ENCODE measurements around the gene DNASE2B. TPM values are rescaled to one million over a fixed set of nuclear protein-coding genes. Genes with fewer than 3 reads are reported as not detected.

DNASE2B gene
- polyA plus RNA-seq, 2 of the 4 experiments (the other 2 are of a cell fraction), result not detected

DNA sequence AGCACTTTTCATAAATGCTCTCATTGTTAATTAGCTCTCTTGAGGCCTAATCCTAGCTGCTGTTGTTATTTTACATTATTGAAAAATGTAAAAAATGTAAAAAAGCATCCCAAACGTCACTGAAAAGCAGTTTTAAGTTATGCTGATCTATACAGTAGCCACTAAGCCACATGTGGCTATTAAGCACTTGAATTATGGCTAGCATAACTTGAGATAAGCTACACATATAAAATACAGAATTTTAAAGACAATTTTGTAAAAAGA is 18.4 kb upstream of the DNASE2B start:
- 48% methylated on average over 1 of the region's 1 CpG for WGBS (ENCODE audit: missing lambda C conversion rate)
- TF ChIP-seq CBX8 (IDR thresholded peaks at IDR 0.05) (no peak), ZNF302 (CRISPR knock-in tag; IDR thresholded peaks at IDR 0.05) (no peak), GATA3 (IDR thresholded peaks at IDR 0.05; ENCODE audit: borderline replicate concordance) (no peak), FOSL2 (IDR thresholded peaks at IDR 0.05) (no peak), FOSL2 (CRISPR knock-in tag; IDR thresholded peaks at IDR 0.05) (no peak), NFE2L2 (conservative IDR thresholded peaks at IDR 0.05; ENCODE audit: low read length) (no peak), EP300 (IDR thresholded peaks at IDR 0.05) (no peak)
- TF ChIP-seq, protein P1, sequence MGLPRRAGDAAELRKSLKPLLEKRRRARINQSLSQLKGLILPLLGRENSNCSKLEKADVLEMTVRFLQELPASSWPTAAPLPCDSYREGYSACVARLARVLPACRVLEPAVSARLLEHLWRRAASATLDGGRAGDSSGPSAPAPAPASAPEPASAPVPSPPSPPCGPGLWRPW (IDR thresholded peaks at IDR 0.05), result no peak
- no peak for FAIRE-seq
- CTCF ChIA-PET, result interaction anchor here (1.1 to 1.5 kb wide), 2 partner anchors 9 to 12 kb away, joined by 3 read pairs; no protein-coding TSS in a partner anchor
- POLR2A ChIA-PET, result no interaction called here
- no peaks in the 10 kb centered on the region for H3K4me1 ChIP-seq
- H3K4me2 ChIP-seq, result no peak overlapping the region
- no peak overlapping the region for H3K4me3 ChIP-seq
- DNase-seq (ENCODE audit: low read depth in 1 of 2, low spot score in 1 of 2), result no peak
- no peak for ATAC-seq
- H3K27ac ChIP-seq, result no peak overlapping the region
- no peaks in the 10 kb centered on the region for H3K9me3 ChIP-seq

DNA sequence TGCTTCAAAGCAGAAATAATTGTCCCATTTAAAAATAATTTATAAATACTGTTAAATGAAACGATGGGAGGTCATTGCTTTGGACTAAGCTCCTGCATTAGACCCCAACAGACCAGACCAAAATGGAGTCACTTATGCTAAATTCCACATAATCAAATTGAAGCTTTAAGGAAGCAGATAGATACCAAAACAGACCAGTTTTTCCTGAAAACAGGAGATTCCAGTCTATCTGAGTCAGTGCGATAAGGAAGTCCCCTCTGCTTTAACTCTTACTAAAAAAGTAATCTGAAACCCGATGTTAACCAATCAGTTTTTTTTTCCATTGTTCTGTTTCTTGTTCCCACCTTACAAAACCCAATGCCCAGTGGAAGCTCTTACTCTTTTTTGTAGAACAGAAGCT is 16.2 kb upstream of the DNASE2B start:
- ChIA-PET CTCF (interaction anchor here (1.5 kb wide), 1 partner anchor 51 kb away, joined by 8 read pairs; no protein-coding TSS in a partner anchor), POLR2A (no interaction called here)
- TF ChIP-seq PHF8 (IDR thresholded peaks at IDR 0.05; ENCODE audit: borderline replicate concordance, low read depth) (no peak), HEYL (CRISPR knock-in tag; IDR thresholded peaks at IDR 0.05) (no peak)
- TF ChIP-seq, protein P2, sequence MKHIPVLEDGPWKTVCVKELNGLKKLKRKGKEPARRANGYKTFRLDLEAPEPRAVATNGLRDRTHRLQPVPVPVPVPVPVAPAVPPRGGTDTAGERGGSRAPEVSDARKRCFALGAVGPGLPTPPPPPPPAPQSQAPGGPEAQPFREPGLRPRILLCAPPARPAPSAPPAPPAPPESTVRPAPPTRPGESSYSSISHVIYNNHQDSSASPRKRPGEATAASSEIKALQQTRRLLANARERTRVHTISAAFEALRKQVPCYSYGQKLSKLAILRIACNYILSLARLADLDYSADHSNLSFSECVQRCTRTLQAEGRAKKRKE (CRISPR knock-in tag; IDR thresholded peaks at IDR 0.05; ENCODE audit: low read depth), result no peak
- no peak overlapping the region for H3K27ac ChIP-seq
- H3K9me3 ChIP-seq, result no peaks in the 10 kb centered on the region
- 0 out of 3 replicates have a peak overlapping the region, but pooled peaks have one; percentile 9 for H3K4me2 ChIP-seq
- ATAC-seq (no peak), DNase-seq (ENCODE audit: low read depth in 1 of 2, low spot score in 1 of 2) (no peak), FAIRE-seq (no peak)
- 53% methylated on average over 3 of the region's 3 CpGs for WGBS (ENCODE audit: missing lambda C conversion rate)
- no peaks in the 10 kb centered on the region for H3K4me1 ChIP-seq
- no peak overlapping the region for H3K4me3 ChIP-seq

DNA sequence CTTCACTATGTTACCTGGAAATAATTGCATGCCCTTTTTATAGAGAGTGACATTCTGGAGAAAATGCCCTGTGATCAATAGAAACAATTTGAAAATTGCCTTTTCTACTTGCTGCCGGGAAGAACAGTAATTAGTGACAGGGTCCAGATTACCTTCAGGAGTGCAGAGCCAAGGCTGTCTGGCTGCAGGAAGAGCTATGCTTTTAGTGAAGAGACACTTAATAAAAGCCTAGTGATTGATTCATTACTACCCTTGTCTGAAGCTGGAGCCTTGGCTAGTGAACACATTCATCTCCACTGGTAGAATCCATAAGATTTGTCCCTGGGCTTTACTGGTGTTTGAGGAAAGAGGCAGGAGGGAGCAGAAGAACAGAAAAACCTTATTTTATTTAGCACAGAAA is 12.9 kb upstream of the DNASE2B start:
- ChIA-PET POLR2A (no interaction called here), CTCF (no interaction called here)
- ATAC-seq, result no peak
- Histone ChIP-seq H3K4me2 (no peak overlapping the region), H3K4me1 (no peaks in the 10 kb centered on the region), H3K9me3 (no peaks in the 10 kb centered on the region), H3K4me3 (no peak overlapping the region), H3K27ac (no peak overlapping the region)
- no peak for TF ChIP-seq ZNF302 (CRISPR knock-in tag; IDR thresholded peaks at IDR 0.05)
- TF ChIP-seq ZFP36 (IDR thresholded peaks at IDR 0.05; ENCODE audit: borderline replicate concordance, partially characterized antibody), result no peak
- no peak for TF ChIP-seq HDAC2 (IDR thresholded peaks at IDR 0.05)
- no peak for TF ChIP-seq EP300 (IDR thresholded peaks at IDR 0.05)
- no peak for TF ChIP-seq SREBF2 (IDR thresholded peaks at IDR 0.05)
- TF ChIP-seq CEBPB (IDR thresholded peaks at IDR 0.05), result no peak
- no peak for TF ChIP-seq HEYL (CRISPR knock-in tag; IDR thresholded peaks at IDR 0.05)
- TF ChIP-seq RARB (CRISPR knock-in tag; IDR thresholded peaks at IDR 0.05), result no peak
- no peak for TF ChIP-seq HOXA7 (CRISPR knock-in tag; IDR thresholded peaks at IDR 0.05)
- TF ChIP-seq CBX2 (IDR thresholded peaks at IDR 0.05; ENCODE audit: borderline replicate concordance, low read depth), result no peak
- TF ChIP-seq ESRRA (IDR thresholded peaks at IDR 0.05; ENCODE audit: borderline replicate concordance, low read length), result no peak
- TF ChIP-seq, protein P3, sequence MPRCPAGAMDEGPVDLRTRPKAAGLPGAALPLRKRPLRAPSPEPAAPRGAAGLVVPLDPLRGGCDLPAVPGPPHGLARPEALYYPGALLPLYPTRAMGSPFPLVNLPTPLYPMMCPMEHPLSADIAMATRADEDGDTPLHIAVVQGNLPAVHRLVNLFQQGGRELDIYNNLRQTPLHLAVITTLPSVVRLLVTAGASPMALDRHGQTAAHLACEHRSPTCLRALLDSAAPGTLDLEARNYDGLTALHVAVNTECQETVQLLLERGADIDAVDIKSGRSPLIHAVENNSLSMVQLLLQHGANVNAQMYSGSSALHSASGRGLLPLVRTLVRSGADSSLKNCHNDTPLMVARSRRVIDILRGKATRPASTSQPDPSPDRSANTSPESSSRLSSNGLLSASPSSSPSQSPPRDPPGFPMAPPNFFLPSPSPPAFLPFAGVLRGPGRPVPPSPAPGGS (IDR thresholded peaks at IDR 0.05), result no peak
- no peak for TF ChIP-seq SMC3 (IDR thresholded peaks at IDR 0.05)
- TF ChIP-seq, protein P4, sequence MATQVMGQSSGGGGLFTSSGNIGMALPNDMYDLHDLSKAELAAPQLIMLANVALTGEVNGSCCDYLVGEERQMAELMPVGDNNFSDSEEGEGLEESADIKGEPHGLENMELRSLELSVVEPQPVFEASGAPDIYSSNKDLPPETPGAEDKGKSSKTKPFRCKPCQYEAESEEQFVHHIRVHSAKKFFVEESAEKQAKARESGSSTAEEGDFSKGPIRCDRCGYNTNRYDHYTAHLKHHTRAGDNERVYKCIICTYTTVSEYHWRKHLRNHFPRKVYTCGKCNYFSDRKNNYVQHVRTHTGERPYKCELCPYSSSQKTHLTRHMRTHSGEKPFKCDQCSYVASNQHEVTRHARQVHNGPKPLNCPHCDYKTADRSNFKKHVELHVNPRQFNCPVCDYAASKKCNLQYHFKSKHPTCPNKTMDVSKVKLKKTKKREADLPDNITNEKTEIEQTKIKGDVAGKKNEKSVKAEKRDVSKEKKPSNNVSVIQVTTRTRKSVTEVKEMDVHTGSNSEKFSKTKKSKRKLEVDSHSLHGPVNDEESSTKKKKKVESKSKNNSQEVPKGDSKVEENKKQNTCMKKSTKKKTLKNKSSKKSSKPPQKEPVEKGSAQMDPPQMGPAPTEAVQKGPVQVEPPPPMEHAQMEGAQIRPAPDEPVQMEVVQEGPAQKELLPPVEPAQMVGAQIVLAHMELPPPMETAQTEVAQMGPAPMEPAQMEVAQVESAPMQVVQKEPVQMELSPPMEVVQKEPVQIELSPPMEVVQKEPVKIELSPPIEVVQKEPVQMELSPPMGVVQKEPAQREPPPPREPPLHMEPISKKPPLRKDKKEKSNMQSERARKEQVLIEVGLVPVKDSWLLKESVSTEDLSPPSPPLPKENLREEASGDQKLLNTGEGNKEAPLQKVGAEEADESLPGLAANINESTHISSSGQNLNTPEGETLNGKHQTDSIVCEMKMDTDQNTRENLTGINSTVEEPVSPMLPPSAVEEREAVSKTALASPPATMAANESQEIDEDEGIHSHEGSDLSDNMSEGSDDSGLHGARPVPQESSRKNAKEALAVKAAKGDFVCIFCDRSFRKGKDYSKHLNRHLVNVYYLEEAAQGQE (IDR thresholded peaks at IDR 0.05), result no peak
- TF ChIP-seq POLR2AphosphoS2 (conservative IDR thresholded peaks at IDR 0.05; ENCODE audit: low read length), result no peak
- TF ChIP-seq ZC3H11A (IDR thresholded peaks at IDR 0.05), result no peak
- 89% methylated on average over 1 of the region's 1 CpG for WGBS (ENCODE audit: missing lambda C conversion rate)
- DNase-seq (ENCODE audit: low read depth in 1 of 2, low spot score in 1 of 2), result no peak
- no peak for FAIRE-seq

Measured in A549 (cell line).